GM18909 (cell line): Measurements from ENCODE around the gene SYNE2.
"Not testable (repeated sequence)": the region's sequence is repeated elsewhere in the genome, so short reads cannot be mapped to it uniquely, and the experiment has no call there.

Experiments
- ATAC-seq: cut with Tn5 transposase; IDR thresholded peaks from one replicate; pipeline ENCODE4 v1.9.1; 2021; ENCODE audit warnings: mild to moderate bottlenecking; ENCODE audit not compliant: unreplicated experiment, poor library complexity

Gene SYNE2

DNA sequence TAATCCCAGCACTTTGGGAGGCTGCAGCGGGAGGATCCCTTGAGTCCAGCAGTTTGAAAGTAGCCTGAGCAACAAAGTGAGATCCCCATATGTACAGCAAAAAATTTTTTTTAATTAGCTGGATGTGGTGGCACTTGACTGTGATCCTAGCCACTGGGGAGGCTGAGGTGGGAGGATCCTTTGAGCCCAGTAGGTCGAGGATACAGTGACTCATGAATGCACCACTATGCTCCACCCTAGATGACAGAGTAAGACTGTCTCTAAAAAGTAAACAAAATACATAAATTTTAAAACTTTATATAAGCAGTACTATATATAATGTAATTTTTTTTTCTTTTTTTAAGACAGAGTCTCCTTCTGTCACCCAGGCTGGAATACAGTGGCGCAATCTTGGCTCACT lies 326.0 kb downstream of the SYNE2 start:
- no peak for ATAC-seq

DNA sequence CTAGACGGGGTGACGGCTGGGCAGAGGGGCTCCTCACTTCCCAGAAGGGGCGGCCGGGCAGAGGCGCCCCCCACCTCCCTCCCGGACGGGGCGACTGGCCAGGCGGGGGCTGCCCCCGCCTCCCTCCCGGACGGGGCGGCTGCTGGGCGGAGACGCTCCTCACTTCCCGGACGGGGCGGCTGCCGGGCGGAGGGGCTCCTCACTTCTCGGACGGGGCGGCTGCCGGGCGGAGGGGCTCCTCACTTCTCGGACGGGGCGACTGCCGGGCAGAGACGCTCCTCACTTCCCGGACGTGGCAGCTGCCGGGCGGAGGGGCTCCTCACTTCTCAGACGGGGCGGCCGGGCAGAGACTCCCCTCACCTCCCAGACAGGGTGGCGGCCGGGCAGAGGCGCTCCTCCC lies 330.1 kb downstream of the SYNE2 start:
- ATAC-seq = not testable (repeated sequence)

DNA sequence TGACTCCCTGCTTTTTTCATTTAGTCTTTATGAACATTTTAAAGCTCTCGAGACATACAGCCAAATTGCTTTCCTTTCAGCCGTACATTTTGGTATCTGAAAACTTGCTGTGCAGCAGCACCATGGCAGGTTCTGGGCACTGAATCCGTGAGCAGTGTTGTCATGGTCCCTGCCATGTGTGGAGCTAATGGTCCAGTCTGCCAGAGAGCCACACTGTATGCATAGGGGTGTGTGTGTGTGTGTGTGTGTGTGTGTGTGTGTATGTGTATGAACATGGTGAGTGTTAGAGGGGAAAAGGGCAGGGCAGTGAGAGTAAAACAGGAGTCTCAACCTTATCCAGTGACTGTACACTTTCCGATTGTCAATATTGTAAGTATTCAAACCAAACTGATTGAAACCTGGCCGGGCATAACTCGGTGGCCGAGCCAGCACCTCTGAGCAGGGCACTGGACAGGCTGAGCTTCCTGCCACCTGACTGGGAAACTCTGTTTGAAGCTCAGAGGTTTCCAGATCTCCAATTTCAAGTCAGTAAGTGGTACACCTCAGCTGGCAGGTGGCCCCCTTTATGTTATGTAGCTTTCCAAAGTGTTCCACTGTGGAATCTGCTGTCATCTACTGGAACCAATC lies 331.4 kb downstream of the SYNE2 start:
- no peak for ATAC-seq

DNA sequence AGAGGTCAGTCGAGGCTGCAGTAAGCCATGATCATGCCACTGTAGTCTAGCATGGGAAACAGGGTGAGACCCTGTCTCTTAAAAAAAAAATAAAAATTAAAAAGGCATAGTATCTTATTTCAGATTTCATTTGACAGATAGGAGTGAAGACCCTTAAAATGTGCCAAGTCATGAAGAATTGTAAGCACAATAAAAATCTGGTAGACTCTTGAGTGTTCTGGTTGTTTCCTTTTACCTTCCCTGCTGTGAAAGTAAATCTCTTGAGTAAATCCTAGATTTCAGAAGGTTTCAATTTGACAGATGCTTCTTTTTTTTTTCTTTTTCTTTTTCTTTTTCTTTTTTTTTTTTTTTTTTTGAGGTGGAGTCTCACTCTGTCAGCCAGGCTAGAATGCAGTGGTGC lies 332.4 kb downstream of the SYNE2 start:
- no peak for ATAC-seq

DNA sequence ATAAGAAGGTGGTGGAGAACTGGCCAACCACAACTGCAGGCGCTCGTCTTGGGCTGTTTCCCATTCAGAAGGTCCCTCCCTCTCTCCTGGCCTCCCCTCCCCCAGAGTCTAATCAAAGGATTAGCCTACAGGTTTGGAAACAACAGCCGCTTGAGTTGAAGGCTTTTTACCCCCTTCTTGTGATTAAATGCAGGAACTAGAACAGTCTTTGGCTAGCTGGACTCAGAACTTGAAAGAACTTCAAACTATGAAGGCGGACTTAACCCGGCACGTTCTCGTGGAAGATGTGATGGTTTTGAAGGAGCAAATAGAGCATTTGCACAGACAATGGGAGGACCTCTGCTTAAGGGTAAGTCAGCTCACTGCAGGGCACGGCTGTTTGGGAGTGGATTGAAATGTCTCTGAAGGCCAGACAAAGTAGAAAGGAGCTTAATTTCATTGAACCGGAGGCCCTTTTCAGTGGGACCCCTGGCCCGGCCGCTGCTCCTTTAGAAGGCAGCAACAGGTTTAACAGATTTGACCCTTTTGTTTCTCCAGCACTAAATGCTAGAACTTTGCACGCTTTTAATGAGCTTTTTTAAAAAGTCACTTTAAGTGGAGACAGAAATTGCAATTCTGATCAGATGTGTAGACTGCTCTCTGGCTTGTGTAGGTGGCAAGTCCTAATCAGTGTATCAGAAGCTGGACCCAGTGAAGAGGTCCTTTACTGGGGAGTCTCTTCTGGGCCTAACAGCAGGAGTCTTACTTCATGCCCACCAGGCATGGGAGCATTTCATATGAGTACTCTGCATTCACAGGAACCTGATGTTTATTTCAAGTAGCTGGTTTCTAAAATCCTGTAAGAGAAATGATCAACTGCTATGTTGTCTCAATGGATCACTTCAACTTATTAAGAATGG lies 333.7 kb downstream of the SYNE2 start:
- ATAC-seq = no peak

DNA sequence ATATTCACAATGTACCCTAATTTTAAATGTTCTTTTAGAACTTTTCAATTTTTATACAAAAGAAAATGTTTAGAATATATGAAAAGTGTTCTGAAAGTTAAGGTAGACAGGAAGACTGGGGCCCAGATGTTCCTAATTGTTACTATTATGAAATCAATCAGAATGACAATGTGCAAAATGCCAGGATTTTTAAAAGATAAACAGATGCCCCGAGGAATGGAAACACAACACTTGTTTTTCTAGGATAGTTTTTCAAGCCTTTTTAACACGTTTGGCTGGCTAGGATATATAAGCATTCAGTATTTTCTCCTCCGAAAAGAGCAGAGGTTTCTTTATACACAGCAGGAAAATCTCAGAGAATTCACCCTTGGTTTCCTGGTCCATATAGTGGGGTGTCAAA lies 334.5 kb downstream of the SYNE2 start:
- no peak for ATAC-seq

DNA sequence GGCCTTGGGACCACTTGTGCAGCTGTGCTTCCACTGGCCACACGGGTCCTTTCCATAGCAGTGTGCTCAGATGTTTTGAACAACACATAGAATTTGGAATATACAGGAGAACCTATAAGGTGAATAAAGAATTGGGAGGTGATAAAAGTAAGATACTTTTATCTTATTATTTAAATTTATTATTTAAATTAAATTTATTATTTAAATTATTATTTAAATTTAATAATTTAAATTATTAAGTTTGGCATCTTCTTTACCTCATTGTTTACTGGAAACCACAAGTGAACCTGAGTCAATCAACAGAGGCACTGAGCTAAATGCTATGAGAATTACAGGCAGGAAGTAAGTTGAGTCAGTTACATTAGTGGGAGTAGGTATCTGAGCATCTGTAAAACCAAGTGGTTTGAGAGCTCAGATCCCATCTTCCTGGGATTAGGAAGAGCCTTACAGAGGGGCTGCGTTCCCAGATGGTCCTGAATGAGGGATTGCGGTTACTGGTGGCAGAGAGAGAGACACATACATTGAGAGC lies 338.2 kb downstream of the SYNE2 start:
- no peak for ATAC-seq

DNA sequence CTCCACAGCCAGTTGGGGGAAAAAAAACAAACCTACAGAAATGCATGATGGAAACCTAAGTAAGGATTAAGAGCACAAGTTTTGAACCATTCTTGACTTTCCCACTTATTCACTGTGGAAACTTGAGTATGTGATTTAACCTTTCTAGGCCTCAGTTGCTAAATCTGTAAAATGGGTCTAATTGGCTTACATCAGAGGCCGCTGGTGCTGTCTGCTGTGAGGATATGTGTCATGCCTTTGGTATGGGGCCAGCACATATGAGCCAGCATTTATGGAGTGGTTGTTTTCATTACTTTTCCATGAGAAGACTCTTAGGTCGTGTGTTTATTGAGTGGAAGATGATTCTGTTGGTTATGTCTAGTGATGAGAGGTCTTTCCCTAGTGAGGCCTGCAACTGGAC lies 339.0 kb downstream of the SYNE2 start:
- ATAC-seq = no peak

DNA sequence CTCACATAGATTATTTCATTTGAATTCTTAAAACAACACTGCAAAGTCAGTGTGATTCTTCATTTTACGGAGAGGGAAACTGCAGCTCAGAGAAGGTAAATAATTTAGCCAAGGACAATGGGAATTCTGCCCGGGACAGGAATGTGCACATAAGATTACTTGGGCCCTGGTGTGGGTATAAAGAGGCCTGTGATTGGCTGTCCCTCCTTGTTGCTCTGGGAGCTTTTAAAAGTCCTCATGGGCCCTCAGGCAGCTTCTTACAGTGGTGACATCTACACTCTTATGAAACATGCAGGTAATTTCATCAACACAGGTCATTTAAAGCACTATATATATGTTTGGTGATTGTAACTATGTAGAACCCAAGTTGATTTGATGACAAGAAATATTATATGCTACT lies 341.0 kb downstream of the SYNE2 start:
- ATAC-seq = no peak

DNA sequence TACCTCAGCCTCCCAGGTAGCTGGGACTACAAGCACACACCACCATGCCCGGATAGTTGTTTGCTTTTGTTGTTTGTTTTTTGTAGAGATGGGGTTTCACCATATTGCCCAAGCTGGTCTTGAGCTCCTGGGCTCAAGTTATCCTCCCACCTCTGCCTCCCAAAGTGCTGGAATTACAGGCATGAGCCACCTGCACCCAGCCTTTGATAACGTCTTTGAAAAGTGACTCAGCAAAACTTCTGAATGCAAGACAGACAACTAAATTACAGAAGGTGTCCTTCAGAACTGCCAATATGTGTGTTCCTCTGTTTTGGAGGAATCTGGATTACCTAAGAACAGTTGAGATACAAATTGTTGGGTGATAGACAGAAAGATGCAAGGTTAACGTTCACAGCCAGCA lies 341.6 kb downstream of the SYNE2 start:
- no peak for ATAC-seq

DNA sequence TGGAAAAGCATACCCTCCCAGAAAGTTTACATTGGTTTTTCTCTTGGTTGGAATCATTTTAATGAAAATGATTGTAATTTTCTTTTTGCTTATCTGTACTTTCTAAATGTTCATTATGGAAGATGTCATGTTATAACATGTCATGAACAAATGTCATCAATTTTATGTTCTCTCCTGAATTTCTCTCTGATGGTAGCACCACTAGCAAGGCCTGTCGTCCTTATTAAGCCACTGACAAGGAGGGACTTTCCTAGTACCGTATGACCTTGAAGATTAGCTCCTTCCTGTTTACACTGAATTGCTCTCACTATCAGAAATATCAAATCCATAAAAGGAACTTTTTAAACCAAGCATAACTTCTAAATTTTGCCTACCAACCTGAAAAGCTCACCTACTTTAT lies 342.4 kb downstream of the SYNE2 start:
- ATAC-seq = peak; percentile 62

DNA sequence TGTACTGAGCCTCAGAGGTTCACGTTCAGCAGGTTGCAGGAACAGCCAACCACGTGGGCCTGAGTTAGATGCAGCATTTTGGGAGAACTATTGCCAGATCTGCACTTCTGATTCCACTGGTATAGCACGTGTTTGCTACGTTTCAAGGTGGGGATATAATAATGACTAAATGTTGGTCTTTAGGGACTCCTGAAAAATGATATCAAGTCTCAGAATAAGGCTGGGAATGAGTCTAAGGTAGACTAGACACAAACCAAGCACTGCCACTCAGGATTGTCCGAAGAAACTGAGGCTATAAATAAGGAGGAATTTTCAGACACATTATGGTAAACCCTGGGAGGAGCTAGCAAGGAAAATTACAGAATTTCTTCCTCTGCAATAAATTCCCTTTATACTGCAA lies 343.3 kb downstream of the SYNE2 start:
- no peak for ATAC-seq

DNA sequence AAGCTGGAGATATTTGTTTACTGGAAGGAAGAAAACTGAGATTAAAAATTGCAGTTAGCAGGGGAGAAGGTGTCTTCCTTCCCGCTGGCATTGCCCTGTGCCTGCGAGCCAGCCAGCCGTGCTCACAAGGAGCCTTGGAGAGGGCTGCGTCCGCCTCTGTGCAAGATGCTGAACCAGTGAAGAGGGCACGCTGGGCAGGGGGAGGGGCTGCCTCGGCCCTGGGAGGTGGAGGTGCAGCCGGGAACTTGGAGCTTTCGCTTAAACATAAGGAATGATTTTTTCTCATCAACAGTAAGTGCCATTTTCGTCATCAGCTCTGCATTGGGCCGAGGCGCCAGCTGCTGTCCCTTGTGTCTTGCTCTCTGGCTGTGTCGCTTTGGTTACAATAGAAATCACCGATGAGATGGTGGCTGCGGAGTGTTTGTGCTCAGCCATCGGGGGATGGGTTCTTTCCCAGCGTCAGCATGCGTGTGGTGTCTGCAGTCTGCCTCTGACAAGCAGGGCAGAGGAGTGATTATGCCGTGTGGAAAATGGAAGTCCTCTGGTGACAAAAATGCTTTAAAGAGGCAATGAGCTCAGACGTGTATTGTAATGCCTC lies 344.1 kb downstream of the SYNE2 start:
- ATAC-seq = no peak

DNA sequence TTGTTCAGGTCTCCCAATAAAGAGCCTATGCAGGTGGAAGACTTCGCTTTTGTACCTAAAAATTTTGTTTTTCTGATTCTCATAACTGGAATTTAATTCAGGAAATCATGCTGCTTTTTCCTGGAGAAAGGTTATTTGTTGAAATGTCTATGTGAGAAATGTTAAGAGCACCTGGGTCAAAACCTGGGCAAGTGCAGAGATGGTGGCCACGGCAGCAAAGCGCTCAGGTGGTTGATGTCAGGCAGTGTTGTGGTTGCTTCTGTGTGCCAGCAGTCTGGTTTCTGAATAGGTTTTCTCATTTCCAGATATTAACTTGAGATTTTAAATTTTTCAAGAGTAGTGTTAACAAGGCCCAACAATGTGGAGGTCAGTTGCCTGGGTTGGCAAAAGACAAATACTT lies 345.2 kb downstream of the SYNE2 start:
- no peak for ATAC-seq

DNA sequence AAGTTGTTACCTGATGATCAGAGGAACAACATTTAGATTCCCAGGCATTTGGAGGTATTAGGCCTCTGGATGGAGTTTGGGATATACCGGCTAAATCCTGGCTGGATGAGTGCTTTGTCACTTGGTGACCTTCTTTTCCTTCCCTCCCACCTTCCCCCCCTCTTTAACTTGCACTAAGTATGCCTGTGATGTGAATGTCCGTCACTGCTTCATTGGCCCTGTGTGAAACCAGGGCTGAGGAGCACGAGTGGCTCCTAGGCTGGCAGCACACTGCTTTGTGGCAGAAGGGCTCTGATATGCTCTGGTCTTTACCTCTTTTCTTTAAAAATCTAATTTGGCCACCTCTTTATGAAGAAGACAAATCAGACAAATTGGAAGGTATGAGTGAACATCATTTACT lies 345.7 kb downstream of the SYNE2 start:
- no peak for ATAC-seq

DNA sequence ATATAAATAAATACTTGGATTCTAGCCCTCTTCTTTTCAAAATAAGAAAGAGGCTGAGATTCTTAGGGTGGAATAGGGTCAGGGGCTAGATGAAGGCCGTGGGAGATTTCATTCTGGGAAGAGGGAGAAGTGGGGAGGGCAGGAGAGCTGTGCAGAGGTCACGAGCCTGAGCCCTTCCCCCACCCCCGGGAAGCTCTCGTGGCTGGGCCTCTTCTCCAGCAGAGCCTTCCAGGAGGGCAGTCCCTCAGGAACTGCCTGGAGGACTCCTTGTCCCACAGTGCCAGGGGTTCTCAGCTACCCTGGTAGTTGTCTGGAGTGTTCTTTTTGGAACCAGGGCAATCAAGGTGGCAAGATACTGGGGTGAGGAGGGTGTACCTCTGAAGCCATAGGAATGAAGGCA lies 347.4 kb downstream of the SYNE2 start:
- ATAC-seq = no peak

DNA sequence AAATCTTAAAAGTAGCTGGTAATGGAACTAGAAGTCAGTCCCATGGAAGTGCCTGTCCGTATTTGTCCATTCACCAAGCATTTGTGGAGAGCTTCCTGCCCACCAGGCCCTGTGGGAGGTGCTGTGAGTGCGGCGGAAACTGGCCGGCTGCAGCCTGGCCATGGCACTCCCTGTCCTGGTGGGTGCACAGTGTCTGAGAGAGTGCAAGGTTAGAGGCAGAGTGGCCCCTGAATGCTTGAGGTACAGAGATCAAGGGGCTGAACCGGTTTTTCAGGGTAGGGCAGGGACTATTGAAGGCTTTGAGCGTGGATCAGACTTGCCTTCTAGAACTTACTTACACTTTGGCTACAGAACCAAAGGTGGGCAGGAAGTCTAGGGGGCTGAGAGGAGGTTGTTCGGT lies 348.5 kb downstream of the SYNE2 start:
- ATAC-seq = no peak

DNA sequence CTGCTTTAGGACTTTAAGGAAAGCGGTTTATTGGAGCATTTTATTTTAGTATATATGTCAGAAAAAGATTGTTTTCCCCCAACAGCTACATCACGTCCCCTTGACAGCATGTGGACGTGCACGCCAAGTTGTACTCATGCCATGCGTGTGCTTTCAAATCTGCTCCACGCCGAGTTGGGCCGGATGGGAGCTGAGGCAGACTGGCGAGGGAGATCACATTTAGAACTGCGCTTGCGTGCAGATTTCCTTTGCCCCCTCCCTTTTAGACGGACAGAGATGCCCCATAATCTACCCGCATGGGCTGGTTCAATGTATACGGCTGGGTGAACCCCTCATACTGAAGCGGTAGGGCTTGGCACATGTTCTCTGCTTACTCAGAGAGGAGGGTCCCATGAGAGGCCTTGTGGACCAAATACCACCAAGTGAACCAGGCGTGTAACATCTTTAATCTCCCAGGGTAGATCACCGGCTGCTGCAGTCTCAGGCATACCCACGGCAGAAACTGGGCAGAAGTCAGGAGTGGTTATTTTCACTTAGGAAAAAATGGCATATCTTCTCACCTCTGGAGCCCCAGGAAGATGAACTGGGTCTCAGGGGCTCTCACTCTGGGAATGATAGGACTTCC lies 349.2 kb downstream of the SYNE2 start:
- ATAC-seq = no peak

DNA sequence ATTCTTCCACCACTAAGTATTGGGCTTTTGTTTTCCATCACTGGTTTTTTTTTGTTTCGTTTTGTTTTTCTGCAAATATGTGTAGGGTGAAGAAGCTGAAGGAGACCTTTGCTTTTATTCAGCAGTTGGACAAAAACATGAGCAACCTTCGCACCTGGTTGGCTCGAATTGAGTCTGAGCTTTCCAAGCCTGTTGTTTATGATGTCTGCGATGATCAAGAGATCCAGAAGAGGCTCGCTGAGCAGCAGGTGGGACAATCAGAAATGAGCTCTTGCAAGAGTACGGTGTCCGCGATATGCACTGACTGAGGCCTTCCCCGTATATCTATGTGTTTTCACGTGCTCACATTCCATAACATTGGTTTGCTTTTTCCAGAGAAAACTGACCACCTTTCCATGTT lies 349.9 kb downstream of the SYNE2 start:
- ATAC-seq = no peak

DNA sequence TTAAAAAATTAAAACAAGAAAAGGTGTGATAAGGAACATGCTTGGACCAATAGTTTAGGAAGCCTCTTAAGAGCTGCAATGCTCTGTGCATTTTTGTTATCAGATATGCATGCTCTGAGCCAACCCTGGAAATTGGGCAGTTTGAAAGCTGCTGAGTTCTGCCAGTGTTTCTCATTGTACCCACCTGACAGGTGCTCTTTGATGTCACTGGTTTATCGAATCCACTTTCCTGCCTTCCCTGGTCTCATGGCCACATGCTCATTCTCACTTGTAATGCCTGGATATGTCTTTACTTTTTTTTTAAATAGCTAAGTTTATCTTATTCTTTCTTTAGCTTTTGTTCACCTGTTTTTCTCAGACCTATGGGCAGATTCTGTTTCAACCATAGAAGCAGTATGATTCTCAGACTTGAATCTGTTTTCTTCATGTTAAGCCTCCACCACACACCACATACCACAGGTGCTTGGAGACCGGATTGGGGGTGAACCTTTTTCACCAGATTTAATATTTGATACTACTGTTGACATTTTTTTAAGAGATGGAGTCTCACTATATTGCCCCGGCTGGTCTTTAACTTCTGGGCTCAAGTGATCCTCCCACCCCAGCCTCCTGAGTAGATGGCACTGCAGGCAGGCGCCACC lies 350.7 kb downstream of the SYNE2 start:
- no peak for ATAC-seq
